Liver (tissue), 3 donors: ENCODE data around the gene DDX42.

Experiments used
- EGR1 ChIP-seq, 2 donors: IDR thresholded peaks; 2 replicates each; pipeline ENCODE4 v1.6.1; 2016 to 2018; ENCODE audit warnings: antibody characterized with exemption in 2 of 2, low read depth in 2 of 2
- FOXA1 ChIP-seq: IDR thresholded peaks from 2 replicates; pipeline ENCODE4 v1.6.1; 2016; ENCODE audit warnings: antibody characterized with exemption
- HNF4G ChIP-seq: IDR thresholded peaks from 2 replicates; pipeline ENCODE4 v1.6.1; 2016; ENCODE audit warnings: antibody characterized with exemption
- JUND ChIP-seq, 2 donors: IDR thresholded peaks; 2 replicates each; pipeline ENCODE4 v1.6.1; 2016; ENCODE audit warnings: antibody characterized with exemption in 2 of 2
- RAD21 ChIP-seq, 2 donors: IDR thresholded peaks; 2 replicates each; pipeline ENCODE4 v1.6.1; 2016; ENCODE audit warnings: antibody characterized with exemption in 2 of 2, mild to moderate bottlenecking in 2 of 2
- SP1 ChIP-seq: IDR thresholded peaks from 2 replicates; pipeline ENCODE4 v1.6.1; 2018; ENCODE audit warnings: antibody characterized with exemption, mild to moderate bottlenecking
- TF ChIP-seq, protein P1 (sequence below): fragments of 150-350 bp; IDR thresholded peaks from 2 replicates; pipeline ENCODE4 v1.5.1; 2017; ENCODE audit warnings: improper control_type of control experiment, low read depth, low read length; ENCODE audit not compliant: missing input control
- TF ChIP-seq, protein P2 (sequence below): IDR thresholded peaks from 2 replicates; pipeline ENCODE4 v1.6.1; 2016; ENCODE audit warnings: antibody characterized with exemption
- TF ChIP-seq, protein P3 (sequence below): IDR thresholded peaks from 2 replicates; pipeline ENCODE4 v1.6.1; 2016; ENCODE audit warnings: antibody characterized with exemption, mild to moderate bottlenecking
- donor health status: healthy.
- donor health status: healthy.

DNA sequence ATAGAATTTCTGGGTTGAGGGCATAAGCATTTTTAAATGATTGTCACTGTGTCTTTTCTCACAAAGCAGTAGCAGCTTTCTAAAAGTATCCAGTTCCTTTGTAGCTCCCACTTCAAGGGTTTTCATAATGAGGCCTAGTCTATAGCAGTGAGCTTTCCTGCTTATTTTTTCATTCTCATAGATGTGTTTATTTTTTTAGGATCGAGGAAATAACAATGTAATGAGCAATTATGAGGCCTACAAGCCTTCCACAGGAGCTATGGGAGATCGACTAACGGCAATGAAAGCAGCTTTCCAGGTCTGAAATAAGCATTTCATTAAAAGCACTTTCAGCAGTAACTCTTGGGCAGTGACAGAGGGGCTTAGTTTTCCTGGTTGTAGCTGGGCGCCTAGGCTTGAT lies 42.7 kb downstream of the DDX42 start:
- TF ChIP-seq, protein P1, sequence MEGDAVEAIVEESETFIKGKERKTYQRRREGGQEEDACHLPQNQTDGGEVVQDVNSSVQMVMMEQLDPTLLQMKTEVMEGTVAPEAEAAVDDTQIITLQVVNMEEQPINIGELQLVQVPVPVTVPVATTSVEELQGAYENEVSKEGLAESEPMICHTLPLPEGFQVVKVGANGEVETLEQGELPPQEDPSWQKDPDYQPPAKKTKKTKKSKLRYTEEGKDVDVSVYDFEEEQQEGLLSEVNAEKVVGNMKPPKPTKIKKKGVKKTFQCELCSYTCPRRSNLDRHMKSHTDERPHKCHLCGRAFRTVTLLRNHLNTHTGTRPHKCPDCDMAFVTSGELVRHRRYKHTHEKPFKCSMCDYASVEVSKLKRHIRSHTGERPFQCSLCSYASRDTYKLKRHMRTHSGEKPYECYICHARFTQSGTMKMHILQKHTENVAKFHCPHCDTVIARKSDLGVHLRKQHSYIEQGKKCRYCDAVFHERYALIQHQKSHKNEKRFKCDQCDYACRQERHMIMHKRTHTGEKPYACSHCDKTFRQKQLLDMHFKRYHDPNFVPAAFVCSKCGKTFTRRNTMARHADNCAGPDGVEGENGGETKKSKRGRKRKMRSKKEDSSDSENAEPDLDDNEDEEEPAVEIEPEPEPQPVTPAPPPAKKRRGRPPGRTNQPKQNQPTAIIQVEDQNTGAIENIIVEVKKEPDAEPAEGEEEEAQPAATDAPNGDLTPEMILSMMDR = no peak
- TF ChIP-seq, protein P2, sequence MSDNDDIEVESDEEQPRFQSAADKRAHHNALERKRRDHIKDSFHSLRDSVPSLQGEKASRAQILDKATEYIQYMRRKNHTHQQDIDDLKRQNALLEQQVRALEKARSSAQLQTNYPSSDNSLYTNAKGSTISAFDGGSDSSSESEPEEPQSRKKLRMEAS = no peak
- no peak for TF ChIP-seq EGR1 (IDR thresholded peaks at IDR 0.05; ENCODE audit: low read depth in 2 of 2)
- TF ChIP-seq FOXA1 = no peak
- TF ChIP-seq JUND (IDR thresholded peaks at IDR 0.05) = no peak
- TF ChIP-seq, protein P3, sequence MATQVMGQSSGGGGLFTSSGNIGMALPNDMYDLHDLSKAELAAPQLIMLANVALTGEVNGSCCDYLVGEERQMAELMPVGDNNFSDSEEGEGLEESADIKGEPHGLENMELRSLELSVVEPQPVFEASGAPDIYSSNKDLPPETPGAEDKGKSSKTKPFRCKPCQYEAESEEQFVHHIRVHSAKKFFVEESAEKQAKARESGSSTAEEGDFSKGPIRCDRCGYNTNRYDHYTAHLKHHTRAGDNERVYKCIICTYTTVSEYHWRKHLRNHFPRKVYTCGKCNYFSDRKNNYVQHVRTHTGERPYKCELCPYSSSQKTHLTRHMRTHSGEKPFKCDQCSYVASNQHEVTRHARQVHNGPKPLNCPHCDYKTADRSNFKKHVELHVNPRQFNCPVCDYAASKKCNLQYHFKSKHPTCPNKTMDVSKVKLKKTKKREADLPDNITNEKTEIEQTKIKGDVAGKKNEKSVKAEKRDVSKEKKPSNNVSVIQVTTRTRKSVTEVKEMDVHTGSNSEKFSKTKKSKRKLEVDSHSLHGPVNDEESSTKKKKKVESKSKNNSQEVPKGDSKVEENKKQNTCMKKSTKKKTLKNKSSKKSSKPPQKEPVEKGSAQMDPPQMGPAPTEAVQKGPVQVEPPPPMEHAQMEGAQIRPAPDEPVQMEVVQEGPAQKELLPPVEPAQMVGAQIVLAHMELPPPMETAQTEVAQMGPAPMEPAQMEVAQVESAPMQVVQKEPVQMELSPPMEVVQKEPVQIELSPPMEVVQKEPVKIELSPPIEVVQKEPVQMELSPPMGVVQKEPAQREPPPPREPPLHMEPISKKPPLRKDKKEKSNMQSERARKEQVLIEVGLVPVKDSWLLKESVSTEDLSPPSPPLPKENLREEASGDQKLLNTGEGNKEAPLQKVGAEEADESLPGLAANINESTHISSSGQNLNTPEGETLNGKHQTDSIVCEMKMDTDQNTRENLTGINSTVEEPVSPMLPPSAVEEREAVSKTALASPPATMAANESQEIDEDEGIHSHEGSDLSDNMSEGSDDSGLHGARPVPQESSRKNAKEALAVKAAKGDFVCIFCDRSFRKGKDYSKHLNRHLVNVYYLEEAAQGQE = no peak
- TF ChIP-seq SP1 = no peak
- no peak for TF ChIP-seq RAD21 (IDR thresholded peaks at IDR 0.05)
- TF ChIP-seq HNF4G = no peak
